Keratinocyte (primary cell): ENCODE measurements around the gene ASB9. TPM values are rescaled to one million over a fixed set of nuclear protein-coding genes. Genes with fewer than 3 reads are reported as not detected.

ENCODE experiments used
- DNase-seq: peaks from one replicate; pipeline ENCODE4 v3.0.0-alpha.2; 2011; ENCODE audit warnings: low read depth, missing footprints, low spot score
- FAIRE-seq: peaks from 2 replicates; lab custom pipeline; 2011; peaks lifted over from hg19 to GRCh38; lab: Jason Lieb, UNC
- H2AFZ ChIP-seq: 2 replicates; pipeline ENCODE4 v1.6.0; 2012; ENCODE audit warnings: low read length, control low read depth, inconsistent platforms; ENCODE audit not compliant: control insufficient read depth
- H3K27ac ChIP-seq: 2 replicates; pipeline ENCODE4 v1.5.1; 2011; ENCODE audit warnings: low read length; ENCODE audit not compliant: control insufficient read depth, insufficient read depth
- H3K27me3 ChIP-seq: 3 replicates; pipeline ENCODE4 v1.6.0; 2011; ENCODE audit warnings: low read length; ENCODE audit not compliant: control insufficient read depth, insufficient read depth; ENCODE audit errors: extremely low read depth
- H3K36me3 ChIP-seq, 2 experiments: 2 replicates in 1 of 2; 3 replicates in 1 of 2; pipeline ENCODE4 v1.5.1; 2011; ENCODE audit warnings: low read length in 2 of 2, mild to moderate bottlenecking in 1 of 2; ENCODE audit not compliant: control insufficient read depth in 2 of 2, insufficient read depth in 2 of 2; ENCODE audit errors: extremely low read depth in 1 of 2
- H3K4me1 ChIP-seq: 3 replicates; pipeline ENCODE4 v1.5.1; 2011; ENCODE audit warnings: low read length; ENCODE audit not compliant: control insufficient read depth, insufficient read depth; ENCODE audit errors: extremely low read depth
- H3K4me2 ChIP-seq: 3 replicates; pipeline ENCODE4 v1.6.0; 2011; ENCODE audit warnings: low read depth, low read length; ENCODE audit not compliant: control insufficient read depth, insufficient read depth; ENCODE audit errors: extremely low read depth
- H3K4me3 ChIP-seq, 3 experiments: fragments of 200-600 bp in 1 of 3; sonication (generic) in 1 of 3; 2 replicates in 2 of 3; 3 replicates in 1 of 3; pipeline ENCODE4 v1.5.1; 2011 to 2016; ENCODE audit warnings: low read length in 3 of 3, mild to moderate bottlenecking in 3 of 3, control low read depth in 2 of 3, inconsistent platforms in 1 of 3, low read depth in 1 of 3, mixed read lengths in 1 of 3, mixed run types in 1 of 3, moderate library complexity in 1 of 3; ENCODE audit not compliant: control insufficient read depth in 2 of 3, insufficient read depth in 2 of 3; ENCODE audit errors: extremely low read depth in 1 of 3
- H3K79me2 ChIP-seq: 2 replicates; pipeline ENCODE4 v1.6.0; 2012; ENCODE audit warnings: low read length; ENCODE audit not compliant: control insufficient read depth, insufficient read depth
- H3K9ac ChIP-seq: 3 replicates; pipeline ENCODE4 v1.6.0; 2011; ENCODE audit warnings: low read length; ENCODE audit not compliant: control insufficient read depth, insufficient read depth; ENCODE audit errors: extremely low read depth
- H3K9me1 ChIP-seq: 3 replicates; pipeline ENCODE4 v1.6.0; 2011; ENCODE audit warnings: low read length; ENCODE audit not compliant: control insufficient read depth, insufficient read depth; ENCODE audit errors: extremely low read depth
- H3K9me3 ChIP-seq: 2 replicates; pipeline ENCODE4 v1.5.1; 2012; ENCODE audit warnings: low read depth, low read length; ENCODE audit not compliant: control insufficient read depth
- H4K20me1 ChIP-seq: 3 replicates; pipeline ENCODE4 v1.6.0; 2011; ENCODE audit warnings: low read length; ENCODE audit not compliant: control insufficient read depth, insufficient read depth; ENCODE audit errors: extremely low read depth
- CTCF ChIP-seq, 3 experiments: IDR thresholded peaks in 1 of 3; conservative IDR thresholded peaks in 1 of 3; optimal IDR thresholded peaks in 1 of 3; 2 replicates in 2 of 3; 3 replicates in 1 of 3; pipeline versions ENCODE3 to v1.5.1; 2011; ENCODE audit warnings: low read length in 3 of 3, mild to moderate bottlenecking in 3 of 3, moderate library complexity in 2 of 3, control low read depth in 1 of 3, inconsistent platforms in 1 of 3; ENCODE audit not compliant: insufficient read depth in 2 of 3; ENCODE audit errors: extremely low read depth in 1 of 3
- EZH2 ChIP-seq: IDR thresholded peaks from one replicate; pipeline ENCODE4 v1.6.1; 2012; ENCODE audit warnings: inconsistent platforms, mild to moderate bottlenecking, low read length, moderate library complexity
- dilution Hi-C: fragments of 300-500 bp; cut with MboI; formaldehyde crosslinking; loops from one replicate; pipeline ENCODE4 v1.7.0; 2020; ENCODE audit warnings: low sequenced_read_pairs; ENCODE audit not compliant: extremely low pct_ligation_motif_present
- polyA plus RNA-seq, 5 experiments: library from polyadenylated mRNA; depleted of rRNA in 3 of 5; stranded (reverse) in 3 of 5; stranded (forward) in 1 of 5; unstranded in 1 of 5; fragments of >200 nt; gene quantifications; 1 replicate in 1 of 5; 2 replicates in 3 of 5; 3 replicates in 1 of 5; pipeline versions ENCODE4 v1.2.1 to v1.2.3, GENCODE V29; 2011 to 2012; ENCODE audit warnings: missing spikeins in 2 of 5, low read depth in 1 of 5, low replicate concordance in 1 of 5

The ASB9 gene
- polyA plus RNA-seq, 1 donor (not counting 4 experiments of a cell fraction or from before 2014, with no cell fraction given): 0.66 TPM

GRCh38 chrX:15244421-15244820, 25.5 kb downstream of the ASB9 start:
- no peaks in the 10 kb centered on the region for H3K9me3 ChIP-seq
- H3K4me3 ChIP-seq: no peak overlapping the region
- H3K79me2 ChIP-seq: no peaks in the 10 kb centered on the region
- H3K27ac ChIP-seq: no peak overlapping the region
- H4K20me1 ChIP-seq: no peaks in the 10 kb centered on the region
- H3K9me1 ChIP-seq: no peaks in the 10 kb centered on the region
- TF ChIP-seq EZH2: no peak
- no peak for DNase-seq
- no peak for FAIRE-seq
- H3K4me1 ChIP-seq: no peaks in the 10 kb centered on the region
- H3K27me3 ChIP-seq: no peaks in the 10 kb centered on the region
- no peak overlapping the region for H3K4me2 ChIP-seq
- dilution Hi-C loops: no loop called here
- no peaks in the 10 kb centered on the region for H3K36me3 ChIP-seq
- H3K9ac ChIP-seq: no peak overlapping the region
- H2AFZ ChIP-seq: no peak overlapping the region

GRCh38 chrX:15242899-15243555, 26.9 kb downstream of the ASB9 start:
- Histone ChIP-seq H3K4me2 (no peak overlapping the region), H3K9ac (no peak overlapping the region), H4K20me1 (no peaks in the 10 kb centered on the region), H3K79me2 (no peaks in the 10 kb centered on the region), H3K27me3 (no peaks in the 10 kb centered on the region), H3K4me1 (no peaks in the 10 kb centered on the region), H3K36me3 (no peaks in the 10 kb centered on the region), H3K4me3 (no peak overlapping the region), H3K9me1 (no peaks in the 10 kb centered on the region), H3K9me3 (no peaks in the 10 kb centered on the region), H2AFZ (no peak overlapping the region), H3K27ac (no peak overlapping the region)
- TF ChIP-seq EZH2 (no peak), CTCF (optimal IDR thresholded peaks at IDR 0.05 in 1 of 3, IDR thresholded peaks at IDR 0.05 in 1 of 3, conservative IDR thresholded peaks at IDR 0.05 in 1 of 3; ENCODE audit: extremely low read depth in 1 of 3, insufficient read depth in 2 of 3, low read length in 3 of 3) (peak in 2 of 3 experiments; percentile 40)
- FAIRE-seq (no peak), DNase-seq (no peak)
- dilution Hi-C loops: no loop called here

GRCh38 chrX:15241301-15241700, 28.6 kb downstream of the ASB9 start:
- Histone ChIP-seq H2AFZ (no peak overlapping the region), H3K9me3 (no peaks in the 10 kb centered on the region), H3K36me3 (no peaks in the 10 kb centered on the region), H3K4me3 (no peak overlapping the region), H3K27ac (no peak overlapping the region), H4K20me1 (no peaks in the 10 kb centered on the region), H3K9ac (no peak overlapping the region), H3K4me2 (no peak overlapping the region), H3K27me3 (no peaks in the 10 kb centered on the region), H3K79me2 (no peaks in the 10 kb centered on the region), H3K4me1 (no peaks in the 10 kb centered on the region), H3K9me1 (no peaks in the 10 kb centered on the region)
- dilution Hi-C loops: no loop called here
- FAIRE-seq: no peak
- DNase-seq: no peak
- no peak for TF ChIP-seq CTCF (optimal IDR thresholded peaks at IDR 0.05 in 1 of 3, IDR thresholded peaks at IDR 0.05 in 1 of 3, conservative IDR thresholded peaks at IDR 0.05 in 1 of 3; ENCODE audit: extremely low read depth in 1 of 3, insufficient read depth in 2 of 3, low read length in 3 of 3)
- TF ChIP-seq EZH2: no peak
